Endothelial cell of umbilical vein (primary cell): ENCODE data around the gene SDC3. TPM values are rescaled to one million over a fixed set of nuclear protein-coding genes. Genes with fewer than 3 reads are reported as not detected.

Experiments
- BruUV-seq: library from RNA; stranded (reverse); fragments of 400-500 nt; replicated peaks from 2 replicates; lab custom pipeline; 2021; lab: Mats Ljungman, UMichigan
- CTCF ChIA-PET: fragments of 300-600, 350-600 bp; sonication (Branson Sonifier 250); formaldehyde crosslinking; loops from one replicate; lab custom pipeline; 2021; ENCODE audit warnings: antibody characterized with exemption, inconsistent platforms; lab: Charles Lee
- POLR2A ChIA-PET: fragments of 300-600, 350-600 bp; sonication (Branson Sonifier 250); formaldehyde crosslinking; loops from one replicate; lab custom pipeline; 2021; ENCODE audit warnings: antibody characterized with exemption, inconsistent platforms; lab: Charles Lee
- DNase-seq: peaks from one replicate; pipeline ENCODE4 v3.0.0-alpha.2; 2011; ENCODE audit warnings: low read depth, low spot score
- FAIRE-seq: peaks from 2 replicates; lab custom pipeline; 2011; peaks lifted over from hg19 to GRCh38; lab: Jason Lieb, UNC
- H2AFZ ChIP-seq: 2 replicates; pipeline ENCODE4 v1.6.0; 2012; ENCODE audit warnings: low read depth, low read length, control low read depth, inconsistent platforms
- H3K27ac ChIP-seq: 2 replicates; pipeline ENCODE4 v1.5.1; 2011; ENCODE audit warnings: low read depth, mild to moderate bottlenecking, control low read depth, low read length, moderate library complexity; ENCODE audit not compliant: insufficient read depth
- H3K27me3 ChIP-seq, 2 experiments: 2 replicates each; pipeline versions ENCODE4 v1.6.0 to v1.6.1; 2011; ENCODE audit warnings: low read length in 2 of 2, mixed read lengths in 1 of 2; ENCODE audit not compliant: control insufficient read depth in 2 of 2, insufficient read depth in 2 of 2
- H3K36me3 ChIP-seq, 2 experiments: 2 replicates in 1 of 2; 3 replicates in 1 of 2; pipeline ENCODE4 v1.5.1; 2011; ENCODE audit warnings: low read length in 2 of 2, mild to moderate bottlenecking in 1 of 2, moderate library complexity in 1 of 2; ENCODE audit not compliant: control insufficient read depth in 2 of 2, insufficient read depth in 2 of 2; ENCODE audit errors: extremely low read depth in 1 of 2
- H3K4me1 ChIP-seq: 3 replicates; pipeline ENCODE4 v1.5.1; 2011; ENCODE audit warnings: mild to moderate bottlenecking, low read length; ENCODE audit not compliant: control insufficient read depth, insufficient read depth; ENCODE audit errors: extremely low read depth
- H3K4me2 ChIP-seq: 2 replicates; pipeline ENCODE4 v1.6.1; 2011; ENCODE audit warnings: low read length, control low read depth, mixed read lengths; ENCODE audit not compliant: insufficient read depth
- H3K4me3 ChIP-seq, 3 experiments: fragments of 200-600 bp in 1 of 3; sonication (generic), shearing (Covaris generic) in 1 of 3; replicated peaks in 1 of 3; 2 replicates each; pipeline ENCODE4 v1.5.1; 2011 to 2016; ENCODE audit warnings: control low read depth in 3 of 3, low read length in 3 of 3, mild to moderate bottlenecking in 2 of 3, inconsistent platforms in 1 of 3, low read depth in 1 of 3, moderate library complexity in 1 of 3; ENCODE audit not compliant: insufficient read depth in 1 of 3
- H3K79me2 ChIP-seq: 2 replicates; pipeline ENCODE4 v1.6.0; 2012; ENCODE audit warnings: low read length, inconsistent platforms; ENCODE audit not compliant: control insufficient read depth, insufficient read depth
- H3K9ac ChIP-seq: replicated peaks from 2 replicates; pipeline ENCODE3; 2011; ENCODE audit warnings: low read length, control low read depth; ENCODE audit not compliant: insufficient read depth; ENCODE audit errors: extremely low read depth
- H3K9me1 ChIP-seq: replicated peaks from 3 replicates; pipeline ENCODE4 v1.6.0; 2011; ENCODE audit warnings: mild to moderate bottlenecking, low read length; ENCODE audit not compliant: control insufficient read depth, insufficient read depth; ENCODE audit errors: extremely low read depth
- H3K9me3 ChIP-seq: replicated peaks from 2 replicates; pipeline ENCODE4 v1.5.1; 2012; ENCODE audit warnings: low read length, inconsistent platforms; ENCODE audit not compliant: control insufficient read depth, insufficient read depth
- H4K20me1 ChIP-seq: replicated peaks from 2 replicates; pipeline ENCODE3; 2011; ENCODE audit warnings: mild to moderate bottlenecking, low read length; ENCODE audit not compliant: control insufficient read depth, insufficient read depth; ENCODE audit errors: extremely low read depth
- CTCF ChIP-seq, 2 donors: IDR thresholded peaks; 1 replicate in 1 of 2; 2 replicates in 1 of 2; pipeline ENCODE4 v1.5.1; 2011; ENCODE audit warnings: low read length in 2 of 2, mild to moderate bottlenecking in 2 of 2, moderate library complexity in 2 of 2, control low read depth in 1 of 2, inconsistent platforms in 1 of 2, low read depth in 1 of 2; ENCODE audit not compliant: insufficient read depth in 1 of 2; ENCODE audit errors: extremely low read depth in 1 of 2
- EZH2 ChIP-seq: IDR thresholded peaks from 2 replicates; pipeline ENCODE4 v1.6.1; 2012; ENCODE audit warnings: borderline replicate concordance, low read depth, mild to moderate bottlenecking, moderate library complexity, low read length, inconsistent platforms; ENCODE audit not compliant: severe bottlenecking
- FOS ChIP-seq: IDR thresholded peaks from 2 replicates; pipeline ENCODE4 v1.6.1; 2011; ENCODE audit warnings: mild to moderate bottlenecking, low read length, moderate library complexity, borderline replicate concordance; ENCODE audit not compliant: insufficient read depth
- GATA2 ChIP-seq: IDR thresholded peaks from 2 replicates; pipeline ENCODE4 v1.7.0; 2011; ENCODE audit warnings: low read depth, mild to moderate bottlenecking, moderate library complexity, mixed read lengths, low read length; ENCODE audit not compliant: insufficient read length, insufficient read depth
- JUN ChIP-seq: IDR thresholded peaks from 2 replicates; pipeline ENCODE4 v1.6.1; 2011; ENCODE audit warnings: borderline replicate concordance, low read depth; ENCODE audit not compliant: insufficient read length, insufficient read depth
- MAX ChIP-seq: IDR thresholded peaks from 2 replicates; pipeline ENCODE4 v1.6.1; 2011; ENCODE audit not compliant: insufficient read depth, insufficient read length
- MYC ChIP-seq: IDR thresholded peaks from one replicate; pipeline ENCODE4 v1.6.1; 2011; ENCODE audit warnings: mild to moderate bottlenecking, low read depth, low read length
- POLR2A ChIP-seq: IDR thresholded peaks from 2 replicates; pipeline ENCODE4 v1.6.1; 2012; ENCODE audit warnings: low read depth, mild to moderate bottlenecking, control low read depth, low read length
- POLR2AphosphoS5 ChIP-seq: IDR thresholded peaks from 2 replicates; pipeline ENCODE4 v1.6.1; 2012; ENCODE audit warnings: low read depth, mild to moderate bottlenecking, control low read depth, low read length, moderate library complexity; ENCODE audit not compliant: insufficient read depth
- dilution Hi-C: fragments of 300-500 bp; cut with MboI; formaldehyde crosslinking; loops from one replicate; pipeline ENCODE4 v1.15.0; 2019; ENCODE audit warnings: low sequenced_read_pairs; ENCODE audit not compliant: extremely low pct_ligation_motif_present
- intact Hi-C: fragments of 100-400 bp; cut with micrococcal nuclease; formaldehyde crosslinking; loops from one replicate; pipeline ENCODE4 v1.10.0; 2022
- polyA plus RNA-seq, 4 experiments: library from polyadenylated mRNA; depleted of rRNA in 3 of 4; stranded (reverse) in 3 of 4; unstranded in 1 of 4; fragments of >200 nt; gene quantifications; 2 replicates each; pipeline versions ENCODE4 v1.2.1 to v1.2.3, GENCODE V29; 2011 to 2012; ENCODE audit warnings: missing spikeins in 1 of 4
- total RNA-seq: library from RNA; stranded (reverse); gene quantifications from 2 replicates; pipeline ENCODE4 v1.2.3, GENCODE V29; 2021

Gene SDC3
- total and polyA plus RNA-seq, 2 donors (not counting 3 experiments of a cell fraction or from before 2014, with no cell fraction given), result 7.1 to 25.9 TPM

- Histone ChIP-seq H4K20me1 (no peaks in the 10 kb centered on the region), H3K4me3 (no peak overlapping the region), H3K27me3 (peaks cover 47 to 54% of the 10 kb centered on the region in 2 experiments), H3K9ac (no peak overlapping the region), H2AFZ (no peak overlapping the region), H3K36me3 (no peaks in the 10 kb centered on the region), H3K4me2 (no peak overlapping the region), H3K9me3 (no peaks in the 10 kb centered on the region), H3K79me2 (no peaks in the 10 kb centered on the region), H3K4me1 (no peaks in the 10 kb centered on the region), H3K27ac (no peak overlapping the region), H3K9me1 (no peaks in the 10 kb centered on the region)
- DNase-seq, result no peak
- POLR2A ChIA-PET, result no interaction called here
- TF ChIP-seq EZH2, result no peak
- TF ChIP-seq JUN, result no peak
- no peak for TF ChIP-seq POLR2A
- TF ChIP-seq GATA2, result no peak
- no peak for TF ChIP-seq FOS
- no peak for TF ChIP-seq MAX
- TF ChIP-seq CTCF (IDR thresholded peaks at IDR 0.05; ENCODE audit: extremely low read depth in 1 of 2, insufficient read depth in 1 of 2, low read depth in 1 of 2, low read length in 2 of 2), result no peak
- TF ChIP-seq POLR2AphosphoS5, result no peak
- no peak for TF ChIP-seq MYC
- intact Hi-C loops (no loop called here), dilution Hi-C loops (no loop called here)
- CTCF ChIA-PET, result interaction anchor here (0.8 kb wide), 1 partner anchor 26 kb away, joined by 3 read pairs; no protein-coding TSS in a partner anchor
- no TSS peak for BruUV-seq
- FAIRE-seq, result no peak
These were observed 78.0 kb downstream of the SDC3 start for GRCh38 chr1:30830537-30830936.
